ENCODE results near the gene CALR.

CALR gene

DNA sequence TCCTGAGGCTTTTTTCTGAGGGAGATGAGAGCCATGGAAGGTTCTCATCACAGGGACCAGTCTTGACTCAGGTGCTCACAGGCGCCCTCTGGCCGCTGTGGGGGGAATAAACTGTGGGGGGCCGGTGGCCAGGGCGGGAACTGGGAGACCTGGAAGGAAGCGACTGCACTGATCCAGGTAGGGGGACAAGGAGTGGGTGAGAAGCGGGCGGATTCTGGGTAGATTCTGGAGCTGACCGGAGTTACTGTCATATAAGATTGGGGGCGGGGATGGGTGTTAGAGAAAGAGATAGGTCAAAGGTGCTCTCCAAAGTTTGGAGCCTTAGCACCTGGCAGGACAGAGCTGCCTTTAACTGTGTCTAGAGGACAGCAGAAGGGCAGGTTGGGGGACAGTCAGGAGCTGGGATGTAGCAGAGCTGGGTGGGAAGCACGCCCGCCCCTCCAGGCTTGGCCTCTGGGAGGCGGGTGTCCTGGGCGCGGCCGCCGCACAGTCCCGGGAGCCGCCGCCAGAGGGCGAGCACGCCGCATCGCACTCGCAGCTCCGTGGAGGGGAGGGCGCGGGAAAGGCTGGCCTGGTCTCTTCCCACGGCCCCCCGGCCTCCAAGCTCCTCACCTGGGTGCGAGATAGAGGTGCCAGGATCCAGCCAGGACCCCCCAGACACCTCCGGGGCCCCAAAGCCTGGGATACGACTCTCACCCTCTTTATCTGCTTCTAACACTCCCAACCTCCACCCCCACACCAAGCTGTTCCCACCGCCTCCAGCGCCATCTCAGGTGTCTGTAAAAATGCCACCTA lies 26.8 kb downstream of the CALR start (continued):
- TF ChIP-seq, protein P1, sequence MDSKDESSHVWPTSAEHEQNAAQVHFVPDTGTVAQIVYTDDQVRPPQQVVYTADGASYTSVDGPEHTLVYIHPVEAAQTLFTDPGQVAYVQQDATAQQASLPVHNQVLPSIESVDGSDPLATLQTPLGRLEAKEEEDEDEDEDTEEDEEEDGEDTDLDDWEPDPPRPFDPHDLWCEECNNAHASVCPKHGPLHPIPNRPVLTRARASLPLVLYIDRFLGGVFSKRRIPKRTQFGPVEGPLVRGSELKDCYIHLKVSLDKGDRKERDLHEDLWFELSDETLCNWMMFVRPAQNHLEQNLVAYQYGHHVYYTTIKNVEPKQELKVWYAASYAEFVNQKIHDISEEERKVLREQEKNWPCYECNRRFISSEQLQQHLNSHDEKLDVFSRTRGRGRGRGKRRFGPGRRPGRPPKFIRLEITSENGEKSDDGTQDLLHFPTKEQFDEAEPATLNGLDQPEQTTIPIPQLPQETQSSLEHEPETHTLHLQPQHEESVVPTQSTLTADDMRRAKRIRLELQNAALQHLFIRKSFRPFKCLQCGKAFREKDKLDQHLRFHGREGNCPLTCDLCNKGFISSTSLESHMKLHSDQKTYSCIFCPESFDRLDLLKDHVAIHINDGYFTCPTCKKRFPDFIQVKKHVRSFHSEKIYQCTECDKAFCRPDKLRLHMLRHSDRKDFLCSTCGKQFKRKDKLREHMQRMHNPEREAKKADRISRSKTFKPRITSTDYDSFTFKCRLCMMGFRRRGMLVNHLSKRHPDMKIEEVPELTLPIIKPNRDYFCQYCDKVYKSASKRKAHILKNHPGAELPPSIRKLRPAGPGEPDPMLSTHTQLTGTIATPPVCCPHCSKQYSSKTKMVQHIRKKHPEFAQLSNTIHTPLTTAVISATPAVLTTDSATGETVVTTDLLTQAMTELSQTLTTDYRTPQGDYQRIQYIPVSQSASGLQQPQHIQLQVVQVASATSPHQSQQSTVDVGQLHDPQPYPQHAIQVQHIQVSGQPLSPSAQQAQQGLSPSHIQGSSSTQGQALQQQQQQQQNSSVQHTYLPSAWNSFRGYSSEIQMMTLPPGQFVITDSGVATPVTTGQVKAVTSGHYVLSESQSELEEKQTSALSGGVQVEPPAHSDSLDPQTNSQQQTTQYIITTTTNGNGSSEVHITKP (tag by site-specific recombination; IDR thresholded peaks at IDR 0.05), result peak; percentile 63
- TF ChIP-seq ZNF155 (tag by site-specific recombination; IDR thresholded peaks at IDR 0.05), result no peak
- no peak for TF ChIP-seq ZNF549 (tag by site-specific recombination; IDR thresholded peaks at IDR 0.05)
- TF ChIP-seq SETDB1 (IDR thresholded peaks at IDR 0.05; ENCODE audit: insufficient read length, low read length), result no peak
- TF ChIP-seq ZNF23 (tag by site-specific recombination; IDR thresholded peaks at IDR 0.05; ENCODE audit: borderline replicate concordance), result no peak
- no peak for TF ChIP-seq ZNF558 (tag by site-specific recombination; IDR thresholded peaks at IDR 0.05)
- TF ChIP-seq, protein P2, sequence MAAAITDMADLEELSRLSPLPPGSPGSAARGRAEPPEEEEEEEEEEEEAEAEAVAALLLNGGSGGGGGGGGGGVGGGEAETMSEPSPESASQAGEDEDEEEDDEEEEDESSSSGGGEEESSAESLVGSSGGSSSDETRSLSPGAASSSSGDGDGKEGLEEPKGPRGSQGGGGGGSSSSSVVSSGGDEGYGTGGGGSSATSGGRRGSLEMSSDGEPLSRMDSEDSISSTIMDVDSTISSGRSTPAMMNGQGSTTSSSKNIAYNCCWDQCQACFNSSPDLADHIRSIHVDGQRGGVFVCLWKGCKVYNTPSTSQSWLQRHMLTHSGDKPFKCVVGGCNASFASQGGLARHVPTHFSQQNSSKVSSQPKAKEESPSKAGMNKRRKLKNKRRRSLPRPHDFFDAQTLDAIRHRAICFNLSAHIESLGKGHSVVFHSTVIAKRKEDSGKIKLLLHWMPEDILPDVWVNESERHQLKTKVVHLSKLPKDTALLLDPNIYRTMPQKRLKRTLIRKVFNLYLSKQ (tag by site-specific recombination; IDR thresholded peaks at IDR 0.05; ENCODE audit: borderline replicate concordance), result no peak
- TF ChIP-seq SCRT1 (tag by site-specific recombination; IDR thresholded peaks at IDR 0.05; ENCODE audit: borderline replicate concordance), result no peak
- no peak for TF ChIP-seq ZNF133 (tag by site-specific recombination; IDR thresholded peaks at IDR 0.05)
- TF ChIP-seq, protein P3, sequence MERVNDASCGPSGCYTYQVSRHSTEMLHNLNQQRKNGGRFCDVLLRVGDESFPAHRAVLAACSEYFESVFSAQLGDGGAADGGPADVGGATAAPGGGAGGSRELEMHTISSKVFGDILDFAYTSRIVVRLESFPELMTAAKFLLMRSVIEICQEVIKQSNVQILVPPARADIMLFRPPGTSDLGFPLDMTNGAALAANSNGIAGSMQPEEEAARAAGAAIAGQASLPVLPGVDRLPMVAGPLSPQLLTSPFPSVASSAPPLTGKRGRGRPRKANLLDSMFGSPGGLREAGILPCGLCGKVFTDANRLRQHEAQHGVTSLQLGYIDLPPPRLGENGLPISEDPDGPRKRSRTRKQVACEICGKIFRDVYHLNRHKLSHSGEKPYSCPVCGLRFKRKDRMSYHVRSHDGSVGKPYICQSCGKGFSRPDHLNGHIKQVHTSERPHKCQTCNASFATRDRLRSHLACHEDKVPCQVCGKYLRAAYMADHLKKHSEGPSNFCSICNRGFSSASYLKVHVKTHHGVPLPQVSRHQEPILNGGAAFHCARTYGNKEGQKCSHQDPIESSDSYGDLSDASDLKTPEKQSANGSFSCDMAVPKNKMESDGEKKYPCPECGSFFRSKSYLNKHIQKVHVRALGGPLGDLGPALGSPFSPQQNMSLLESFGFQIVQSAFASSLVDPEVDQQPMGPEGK (tag by site-specific recombination; IDR thresholded peaks at IDR 0.05), result peak; percentile 97
- TF ChIP-seq, protein P4, sequence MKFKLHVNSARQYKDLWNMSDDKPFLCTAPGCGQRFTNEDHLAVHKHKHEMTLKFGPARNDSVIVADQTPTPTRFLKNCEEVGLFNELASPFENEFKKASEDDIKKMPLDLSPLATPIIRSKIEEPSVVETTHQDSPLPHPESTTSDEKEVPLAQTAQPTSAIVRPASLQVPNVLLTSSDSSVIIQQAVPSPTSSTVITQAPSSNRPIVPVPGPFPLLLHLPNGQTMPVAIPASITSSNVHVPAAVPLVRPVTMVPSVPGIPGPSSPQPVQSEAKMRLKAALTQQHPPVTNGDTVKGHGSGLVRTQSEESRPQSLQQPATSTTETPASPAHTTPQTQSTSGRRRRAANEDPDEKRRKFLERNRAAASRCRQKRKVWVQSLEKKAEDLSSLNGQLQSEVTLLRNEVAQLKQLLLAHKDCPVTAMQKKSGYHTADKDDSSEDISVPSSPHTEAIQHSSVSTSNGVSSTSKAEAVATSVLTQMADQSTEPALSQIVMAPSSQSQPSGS (tag by site-specific recombination; IDR thresholded peaks at IDR 0.05; ENCODE audit: low read depth), result no peak
- no peak for TF ChIP-seq ZNF214 (tag by site-specific recombination; IDR thresholded peaks at IDR 0.05; ENCODE audit: borderline replicate concordance)
- no peak for TF ChIP-seq ZNF404 (tag by site-specific recombination; IDR thresholded peaks at IDR 0.05)
- TF ChIP-seq ZNF596 (tag by site-specific recombination; IDR thresholded peaks at IDR 0.05), result no peak
- TF ChIP-seq KLF16 (tag by site-specific recombination; IDR thresholded peaks at IDR 0.05), result peak; percentile 77
- TF ChIP-seq, protein P5, sequence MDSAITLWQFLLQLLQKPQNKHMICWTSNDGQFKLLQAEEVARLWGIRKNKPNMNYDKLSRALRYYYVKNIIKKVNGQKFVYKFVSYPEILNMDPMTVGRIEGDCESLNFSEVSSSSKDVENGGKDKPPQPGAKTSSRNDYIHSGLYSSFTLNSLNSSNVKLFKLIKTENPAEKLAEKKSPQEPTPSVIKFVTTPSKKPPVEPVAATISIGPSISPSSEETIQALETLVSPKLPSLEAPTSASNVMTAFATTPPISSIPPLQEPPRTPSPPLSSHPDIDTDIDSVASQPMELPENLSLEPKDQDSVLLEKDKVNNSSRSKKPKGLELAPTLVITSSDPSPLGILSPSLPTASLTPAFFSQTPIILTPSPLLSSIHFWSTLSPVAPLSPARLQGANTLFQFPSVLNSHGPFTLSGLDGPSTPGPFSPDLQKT (IDR thresholded peaks at IDR 0.05; ENCODE audit: borderline replicate concordance, low read depth, low read length), result no peak
- TF ChIP-seq, protein P6, sequence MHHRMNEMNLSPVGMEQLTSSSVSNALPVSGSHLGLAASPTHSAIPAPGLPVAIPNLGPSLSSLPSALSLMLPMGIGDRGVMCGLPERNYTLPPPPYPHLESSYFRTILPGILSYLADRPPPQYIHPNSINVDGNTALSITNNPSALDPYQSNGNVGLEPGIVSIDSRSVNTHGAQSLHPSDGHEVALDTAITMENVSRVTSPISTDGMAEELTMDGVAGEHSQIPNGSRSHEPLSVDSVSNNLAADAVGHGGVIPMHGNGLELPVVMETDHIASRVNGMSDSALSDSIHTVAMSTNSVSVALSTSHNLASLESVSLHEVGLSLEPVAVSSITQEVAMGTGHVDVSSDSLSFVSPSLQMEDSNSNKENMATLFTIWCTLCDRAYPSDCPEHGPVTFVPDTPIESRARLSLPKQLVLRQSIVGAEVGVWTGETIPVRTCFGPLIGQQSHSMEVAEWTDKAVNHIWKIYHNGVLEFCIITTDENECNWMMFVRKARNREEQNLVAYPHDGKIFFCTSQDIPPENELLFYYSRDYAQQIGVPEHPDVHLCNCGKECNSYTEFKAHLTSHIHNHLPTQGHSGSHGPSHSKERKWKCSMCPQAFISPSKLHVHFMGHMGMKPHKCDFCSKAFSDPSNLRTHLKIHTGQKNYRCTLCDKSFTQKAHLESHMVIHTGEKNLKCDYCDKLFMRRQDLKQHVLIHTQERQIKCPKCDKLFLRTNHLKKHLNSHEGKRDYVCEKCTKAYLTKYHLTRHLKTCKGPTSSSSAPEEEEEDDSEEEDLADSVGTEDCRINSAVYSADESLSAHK (tag by site-specific recombination; IDR thresholded peaks at IDR 0.05), result no peak; the same call in none of the 2 replicates
- TF ChIP-seq, protein P7, sequence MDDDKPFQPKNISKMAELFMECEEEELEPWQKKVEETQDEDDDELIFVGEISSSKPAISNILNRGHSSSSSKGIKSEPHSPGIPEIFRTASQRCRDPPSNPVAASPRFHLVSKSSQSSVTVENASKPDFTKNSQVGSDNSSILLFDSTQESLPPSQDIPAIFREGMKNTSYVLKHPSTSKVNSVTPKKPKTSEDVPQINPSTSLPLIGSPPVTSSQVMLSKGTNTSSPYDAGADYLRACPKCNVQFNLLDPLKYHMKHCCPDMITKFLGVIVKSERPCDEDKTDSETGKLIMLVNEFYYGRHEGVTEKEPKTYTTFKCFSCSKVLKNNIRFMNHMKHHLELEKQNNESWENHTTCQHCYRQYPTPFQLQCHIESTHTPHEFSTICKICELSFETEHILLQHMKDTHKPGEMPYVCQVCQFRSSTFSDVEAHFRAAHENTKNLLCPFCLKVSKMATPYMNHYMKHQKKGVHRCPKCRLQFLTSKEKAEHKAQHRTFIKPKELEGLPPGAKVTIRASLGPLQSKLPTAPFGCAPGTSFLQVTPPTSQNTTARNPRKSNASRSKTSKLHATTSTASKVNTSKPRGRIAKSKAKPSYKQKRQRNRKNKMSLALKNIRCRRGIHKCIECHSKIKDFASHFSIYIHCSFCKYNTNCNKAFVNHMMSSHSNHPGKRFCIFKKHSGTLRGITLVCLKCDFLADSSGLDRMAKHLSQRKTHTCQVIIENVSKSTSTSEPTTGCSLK (tag by site-specific recombination; IDR thresholded peaks at IDR 0.05), result no peak
- TF ChIP-seq OVOL3 (tag by site-specific recombination; IDR thresholded peaks at IDR 0.05), result no peak
- TF ChIP-seq ZNF621 (tag by site-specific recombination; IDR thresholded peaks at IDR 0.05), result no peak
- 0 out of 2 replicates have a peak, but pooled peaks have one; percentile 7 for TF ChIP-seq PRDM1 (tag by site-specific recombination; IDR thresholded peaks at IDR 0.05)
- no peak for TF ChIP-seq MEIS1 (CRISPR knock-in tag; IDR thresholded peaks at IDR 0.05; ENCODE audit: borderline replicate concordance)
- no peak for TF ChIP-seq ZNF211 (tag by site-specific recombination; IDR thresholded peaks at IDR 0.05; ENCODE audit: low read depth)
- TF ChIP-seq ZNF394 (tag by site-specific recombination; IDR thresholded peaks at IDR 0.05; ENCODE audit: borderline replicate concordance), result peak; percentile 67
